DND-41 (cell line): ENCODE results near the gene UNK.
"Not testable (repeated sequence)": the region's sequence is repeated elsewhere in the genome, so short reads cannot be mapped to it uniquely, and the experiment has no call there.

ENCODE experiments used
- ATAC-seq: fragments of 200-7000 bp; cut with Tn5 transposase; 3 replicates; pipeline ENCODE4 v1.9.1; 2021; ENCODE audit warnings: low read depth; ENCODE audit not compliant: insufficient read depth
- DNase-seq: peaks from one replicate; pipeline ENCODE4 v3.0.0-alpha.2; 2020
- H2AFZ ChIP-seq: 2 replicates; pipeline ENCODE4 v1.6.0; 2012; ENCODE audit warnings: low read depth, low read length
- H3K27ac ChIP-seq: 2 replicates; pipeline ENCODE4 v1.5.1; 2012; ENCODE audit warnings: low read length, inconsistent platforms
- H3K27me3 ChIP-seq: fragments of 200-600 bp; sonication (generic); 2 replicates; pipeline ENCODE4 v1.6.0; 2012; ENCODE audit warnings: low read length, mild to moderate bottlenecking, inconsistent platforms; ENCODE audit not compliant: insufficient read depth, poor library complexity
- H3K36me3 ChIP-seq: 2 replicates; pipeline ENCODE4 v1.5.1; 2012; ENCODE audit warnings: low read length, inconsistent platforms; ENCODE audit not compliant: insufficient read depth
- H3K4me1 ChIP-seq: 2 replicates; pipeline ENCODE4 v1.5.1; 2012; ENCODE audit warnings: mild to moderate bottlenecking, low read length; ENCODE audit not compliant: insufficient read depth
- H3K4me2 ChIP-seq: 2 replicates; pipeline ENCODE4 v1.6.0; 2012; ENCODE audit warnings: mild to moderate bottlenecking, moderate library complexity, low read length, inconsistent platforms; ENCODE audit not compliant: insufficient read depth
- H3K4me3 ChIP-seq, 2 experiments: fragments of 200-600 bp in 1 of 2; shearing (Covaris generic) in 1 of 2; 2 replicates each; pipeline ENCODE4 v1.5.1; 2012 to 2016; ENCODE audit warnings: inconsistent platforms in 2 of 2, low read length in 2 of 2, mild to moderate bottlenecking in 2 of 2, low read depth in 1 of 2, moderate library complexity in 1 of 2
- H3K79me2 ChIP-seq: 2 replicates; pipeline ENCODE4 v1.6.0; 2012; ENCODE audit warnings: low read length, inconsistent platforms; ENCODE audit not compliant: insufficient read depth
- H3K9ac ChIP-seq: 2 replicates; pipeline ENCODE4 v1.6.0; 2012; ENCODE audit warnings: low read depth, mild to moderate bottlenecking, inconsistent platforms, low read length, moderate library complexity
- H3K9me3 ChIP-seq: 2 replicates; pipeline ENCODE4 v1.5.1; 2012; ENCODE audit warnings: low read length, moderate library complexity, mild to moderate bottlenecking, inconsistent platforms; ENCODE audit not compliant: insufficient read depth, severe bottlenecking
- H4K20me1 ChIP-seq: 2 replicates; pipeline ENCODE4 v1.6.0; 2012; ENCODE audit warnings: low read length; ENCODE audit not compliant: insufficient read depth
- EZH2 ChIP-seq: IDR thresholded peaks from 3 replicates; pipeline ENCODE4 v1.6.1; 2012; ENCODE audit warnings: borderline replicate concordance, low read depth, mild to moderate bottlenecking, moderate library complexity, low read length, inconsistent platforms; ENCODE audit not compliant: severe bottlenecking
- TF ChIP-seq, protein P1 (sequence below): IDR thresholded peaks from 2 replicates; pipeline ENCODE4 v1.5.1; 2012; ENCODE audit warnings: borderline replicate concordance, low read length, moderate library complexity, mild to moderate bottlenecking; ENCODE audit not compliant: poor library complexity, severe bottlenecking; ENCODE audit errors: extremely low read depth

The UNK gene

DNA sequence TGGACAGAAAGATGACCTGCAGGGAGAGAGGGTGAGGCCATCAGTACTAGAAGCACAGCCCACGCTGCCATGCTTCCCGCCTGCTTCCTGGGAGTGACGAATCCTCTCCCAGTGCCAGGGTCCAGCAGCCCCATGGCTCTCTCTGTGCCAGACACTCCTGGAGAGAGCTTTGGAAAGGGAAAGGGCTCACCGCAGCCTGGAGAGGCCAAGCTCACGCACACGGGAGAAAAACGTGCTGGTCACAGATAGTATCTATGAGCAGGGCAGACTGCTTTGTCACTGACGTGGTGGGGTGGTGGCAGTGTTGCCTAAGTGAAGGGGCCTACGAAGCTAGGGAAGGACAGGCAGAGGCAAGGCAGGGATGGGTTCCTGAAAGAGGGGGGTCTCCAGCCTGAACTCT is 65.1 kb downstream of the UNK start:
- ATAC-seq (no peak), DNase-seq (no peak)
- Histone ChIP-seq H3K4me2 (no peak overlapping the region), H3K79me2 (peaks cover 21% of the 10 kb centered on the region), H3K9ac (no peak overlapping the region), H3K27me3 (no peaks in the 10 kb centered on the region), H3K4me3 (no peak overlapping the region), H3K27ac (no peak overlapping the region), H3K4me1 (peaks cover 14% of the 10 kb centered on the region), H3K9me3 (no peaks in the 10 kb centered on the region), H2AFZ (no peak overlapping the region), H4K20me1 (peaks cover 5% of the 10 kb centered on the region), H3K36me3 (peaks cover 51% of the 10 kb centered on the region)
- TF ChIP-seq, protein P1, sequence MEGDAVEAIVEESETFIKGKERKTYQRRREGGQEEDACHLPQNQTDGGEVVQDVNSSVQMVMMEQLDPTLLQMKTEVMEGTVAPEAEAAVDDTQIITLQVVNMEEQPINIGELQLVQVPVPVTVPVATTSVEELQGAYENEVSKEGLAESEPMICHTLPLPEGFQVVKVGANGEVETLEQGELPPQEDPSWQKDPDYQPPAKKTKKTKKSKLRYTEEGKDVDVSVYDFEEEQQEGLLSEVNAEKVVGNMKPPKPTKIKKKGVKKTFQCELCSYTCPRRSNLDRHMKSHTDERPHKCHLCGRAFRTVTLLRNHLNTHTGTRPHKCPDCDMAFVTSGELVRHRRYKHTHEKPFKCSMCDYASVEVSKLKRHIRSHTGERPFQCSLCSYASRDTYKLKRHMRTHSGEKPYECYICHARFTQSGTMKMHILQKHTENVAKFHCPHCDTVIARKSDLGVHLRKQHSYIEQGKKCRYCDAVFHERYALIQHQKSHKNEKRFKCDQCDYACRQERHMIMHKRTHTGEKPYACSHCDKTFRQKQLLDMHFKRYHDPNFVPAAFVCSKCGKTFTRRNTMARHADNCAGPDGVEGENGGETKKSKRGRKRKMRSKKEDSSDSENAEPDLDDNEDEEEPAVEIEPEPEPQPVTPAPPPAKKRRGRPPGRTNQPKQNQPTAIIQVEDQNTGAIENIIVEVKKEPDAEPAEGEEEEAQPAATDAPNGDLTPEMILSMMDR, result no peak
- no peak for TF ChIP-seq EZH2

DNA sequence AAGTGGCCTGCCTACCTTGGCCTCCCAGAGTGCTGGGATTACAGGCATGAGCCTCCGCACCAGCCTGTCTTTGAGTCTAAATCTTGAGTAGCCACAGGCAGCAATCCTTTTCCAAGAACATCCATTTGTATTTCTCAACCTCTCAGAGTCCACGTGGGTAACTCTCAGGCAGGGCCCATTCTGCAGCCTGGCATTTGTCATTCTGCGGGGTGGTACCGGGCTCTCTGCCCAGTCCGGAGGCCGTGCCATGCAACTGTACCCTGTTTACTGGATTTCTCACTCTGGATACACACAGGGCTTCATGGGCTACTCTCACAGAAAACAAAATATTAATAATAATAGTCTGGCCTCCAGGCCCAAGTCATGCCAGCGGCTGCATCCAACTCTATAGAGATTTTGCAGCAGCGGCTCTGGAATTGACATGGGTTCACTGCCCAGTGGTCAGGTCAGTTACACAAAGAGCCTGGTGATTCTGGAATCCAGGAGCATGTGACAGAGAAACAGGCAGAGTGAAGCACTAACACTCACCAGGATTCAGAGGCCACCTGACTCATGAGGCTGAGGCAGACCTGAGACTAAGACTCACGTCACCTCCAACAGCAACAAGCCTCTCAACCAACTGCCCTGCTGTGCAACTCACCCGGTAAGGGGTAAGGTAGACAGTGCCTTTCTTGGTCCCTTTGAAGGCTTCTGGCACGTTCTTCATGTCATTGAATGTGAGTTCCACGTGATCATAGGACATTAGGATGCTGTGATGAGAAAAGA is 66.5 kb downstream of the UNK start:
- Histone ChIP-seq H4K20me1 (peaks cover 5% of the 10 kb centered on the region), H3K36me3 (peaks cover 48% of the 10 kb centered on the region), H3K9ac (no peak overlapping the region), H2AFZ (no peak overlapping the region), H3K9me3 (no peaks in the 10 kb centered on the region), H3K79me2 (peaks cover 25% of the 10 kb centered on the region), H3K4me2 (no peak overlapping the region), H3K4me3 (no peak overlapping the region), H3K27ac (no peak overlapping the region), H3K27me3 (no peaks in the 10 kb centered on the region), H3K4me1 (peaks cover 11% of the 10 kb centered on the region)
- DNase-seq (no peak), ATAC-seq (no peak)
- TF ChIP-seq, protein P1, result no peak
- no peak for TF ChIP-seq EZH2

DNA sequence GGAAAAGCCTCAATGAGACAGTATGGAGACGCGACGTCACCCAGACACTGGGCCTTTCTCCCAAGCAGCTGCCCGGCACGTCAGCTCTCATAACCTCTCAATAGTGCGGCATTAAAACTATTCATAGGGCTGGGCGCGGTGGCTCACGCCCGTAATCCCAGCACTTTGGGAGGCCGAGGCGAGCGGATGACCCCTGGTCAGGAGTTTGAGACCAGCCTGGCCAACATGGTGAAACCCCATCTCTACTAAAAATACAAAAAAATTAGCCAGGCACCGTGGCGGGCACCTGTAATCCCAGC is 67.0 kb downstream of the UNK start:
- not testable (repeated sequence) for H2AFZ ChIP-seq, H3K4me3 ChIP-seq, H3K4me2 ChIP-seq, ATAC-seq, DNase-seq, H3K9ac ChIP-seq, H3K27me3 ChIP-seq, H3K9me3 ChIP-seq, H3K27ac ChIP-seq, H4K20me1 ChIP-seq
- H3K4me1 ChIP-seq, result peaks cover 16% of the 10 kb centered on the region
- peaks cover 31% of the 10 kb centered on the region for H3K79me2 ChIP-seq
- H3K36me3 ChIP-seq, result peaks cover 46% of the 10 kb centered on the region

DNA sequence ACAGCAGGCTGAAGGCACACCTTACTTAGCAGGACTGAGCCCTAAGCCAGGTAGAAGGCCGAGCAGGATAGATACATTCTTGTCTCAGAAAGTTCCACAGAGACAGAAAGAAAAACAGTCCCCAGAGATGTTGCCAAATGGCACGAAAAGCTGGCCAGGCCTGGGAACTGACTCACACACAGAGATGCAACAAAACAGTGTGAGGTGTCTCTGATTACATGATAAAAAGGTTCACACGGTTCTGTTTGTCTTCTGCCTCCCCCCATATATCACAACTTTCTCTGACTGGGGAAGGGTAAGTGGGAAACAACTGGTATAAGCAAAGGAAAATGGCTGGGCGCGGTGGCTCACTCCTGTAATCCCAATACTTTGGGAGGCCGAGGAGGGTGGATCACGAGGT is 68.8 kb downstream of the UNK start:
- no peak overlapping the region for H3K27ac ChIP-seq
- H3K4me3 ChIP-seq, result no peak overlapping the region
- H3K36me3 ChIP-seq, result peaks cover 28% of the 10 kb centered on the region
- no peak for TF ChIP-seq EZH2
- TF ChIP-seq, protein P1, result no peak
- peaks cover 17% of the 10 kb centered on the region for H3K4me1 ChIP-seq
- H2AFZ ChIP-seq, result no peak overlapping the region
- peaks cover 31% of the 10 kb centered on the region for H3K79me2 ChIP-seq
- peaks cover 5% of the 10 kb centered on the region for H4K20me1 ChIP-seq
- H3K9me3 ChIP-seq, result no peaks in the 10 kb centered on the region
- H3K9ac ChIP-seq, result no peak overlapping the region
- DNase-seq, result no peak
- H3K4me2 ChIP-seq, result no peak overlapping the region
- ATAC-seq, result no peak
- H3K27me3 ChIP-seq, result no peaks in the 10 kb centered on the region
